Measurements from ENCODE around the gene MYL4.

The MYL4 gene

GRCh38 chr17:47238321-47239010, 29.3 kb downstream of the MYL4 start:
- Histone ChIP-seq H3K36me3 (ENCODE audit: insufficient read depth, low read length) (no peaks in the 10 kb centered on the region), H3K9me3 (ENCODE audit: low read depth, low read length) (no peaks in the 10 kb centered on the region), H3K4me3 (no peak overlapping the region), H3K9ac (ENCODE audit: insufficient read length) (no peak overlapping the region), H3K27ac (no peak overlapping the region)
- DNase-seq (ENCODE audit: low read depth, low spot score), result no peak
- TF ChIP-seq FOXP2 (optimal IDR thresholded peaks at IDR 0.05; ENCODE audit: control extremely low read depth, extremely low read length, insufficient read depth) (no peak), POLR2AphosphoS5 (IDR thresholded peaks at IDR 0.05; ENCODE audit: borderline replicate concordance, low read depth, low read length) (no peak), EZH2 (IDR thresholded peaks at IDR 0.05) (no peak)

GRCh38 chr17:47239619-47239966, 30.4 kb downstream of the MYL4 start:
- Histone ChIP-seq H3K9ac (ENCODE audit: insufficient read length) (no peak overlapping the region), H3K27ac (no peak overlapping the region), H3K9me3 (ENCODE audit: low read depth, low read length) (no peaks in the 10 kb centered on the region), H3K36me3 (ENCODE audit: insufficient read depth, low read length) (no peaks in the 10 kb centered on the region), H3K4me3 (no peak overlapping the region)
- TF ChIP-seq EZH2 (IDR thresholded peaks at IDR 0.05) (no peak), FOXP2 (optimal IDR thresholded peaks at IDR 0.05; ENCODE audit: control extremely low read depth, extremely low read length, insufficient read depth) (no peak), POLR2AphosphoS5 (IDR thresholded peaks at IDR 0.05; ENCODE audit: borderline replicate concordance, low read depth, low read length) (no peak)
- DNase-seq (ENCODE audit: low read depth, low spot score), result no peak

GRCh38 chr17:47239967-47240651, 31.0 kb downstream of the MYL4 start:
- H3K9ac ChIP-seq (ENCODE audit: insufficient read length), result no peak overlapping the region
- TF ChIP-seq POLR2AphosphoS5 (IDR thresholded peaks at IDR 0.05; ENCODE audit: borderline replicate concordance, low read depth, low read length), result no peak
- no peak for TF ChIP-seq FOXP2 (optimal IDR thresholded peaks at IDR 0.05; ENCODE audit: control extremely low read depth, extremely low read length, insufficient read depth)
- TF ChIP-seq EZH2 (IDR thresholded peaks at IDR 0.05), result no peak
- H3K4me3 ChIP-seq, result no peak overlapping the region
- H3K36me3 ChIP-seq (ENCODE audit: insufficient read depth, low read length), result no peaks in the 10 kb centered on the region
- H3K9me3 ChIP-seq (ENCODE audit: low read depth, low read length), result no peaks in the 10 kb centered on the region
- H3K27ac ChIP-seq, result no peak overlapping the region
- DNase-seq (ENCODE audit: low read depth, low spot score), result peak; percentile 55

- Histone ChIP-seq H3K9ac (ENCODE audit: insufficient read length) (no peak overlapping the region), H3K27ac (no peak overlapping the region), H3K4me3 (no peak overlapping the region), H3K9me3 (ENCODE audit: low read depth, low read length) (no peaks in the 10 kb centered on the region), H3K36me3 (ENCODE audit: insufficient read depth, low read length) (no peaks in the 10 kb centered on the region)
- no peak for DNase-seq (ENCODE audit: low read depth, low spot score)
- TF ChIP-seq EZH2 (IDR thresholded peaks at IDR 0.05) (no peak), FOXP2 (optimal IDR thresholded peaks at IDR 0.05; ENCODE audit: control extremely low read depth, extremely low read length, insufficient read depth) (no peak), POLR2AphosphoS5 (IDR thresholded peaks at IDR 0.05; ENCODE audit: borderline replicate concordance, low read depth, low read length) (no peak)
These were observed 31.7 kb downstream of the MYL4 start for GRCh38 chr17:47240806-47241205.

- TF ChIP-seq EZH2 (IDR thresholded peaks at IDR 0.05) (no peak), POLR2AphosphoS5 (IDR thresholded peaks at IDR 0.05; ENCODE audit: borderline replicate concordance, low read depth, low read length) (no peak), FOXP2 (optimal IDR thresholded peaks at IDR 0.05; ENCODE audit: control extremely low read depth, extremely low read length, insufficient read depth) (no peak)
- Histone ChIP-seq H3K36me3 (ENCODE audit: insufficient read depth, low read length) (no peaks in the 10 kb centered on the region), H3K27ac (no peak overlapping the region), H3K9me3 (ENCODE audit: low read depth, low read length) (no peaks in the 10 kb centered on the region), H3K4me3 (no peak overlapping the region), H3K9ac (ENCODE audit: insufficient read length) (no peak overlapping the region)
- DNase-seq (ENCODE audit: low read depth, low spot score), result no peak
These were observed 33.5 kb downstream of the MYL4 start for GRCh38 chr17:47242648-47243047.

GRCh38 chr17:47243737-47244598, 34.8 kb downstream of the MYL4 start:
- no peak for TF ChIP-seq POLR2AphosphoS5 (IDR thresholded peaks at IDR 0.05; ENCODE audit: borderline replicate concordance, low read depth, low read length)
- no peak for TF ChIP-seq FOXP2 (optimal IDR thresholded peaks at IDR 0.05; ENCODE audit: control extremely low read depth, extremely low read length, insufficient read depth)
- no peak for TF ChIP-seq EZH2 (IDR thresholded peaks at IDR 0.05)
- Histone ChIP-seq H3K9me3 (ENCODE audit: low read depth, low read length) (no peaks in the 10 kb centered on the region), H3K4me3 (no peak overlapping the region), H3K36me3 (ENCODE audit: insufficient read depth, low read length) (no peaks in the 10 kb centered on the region), H3K27ac (no peak overlapping the region), H3K9ac (ENCODE audit: insufficient read length) (no peak overlapping the region)
- no peak for DNase-seq (ENCODE audit: low read depth, low spot score)

GRCh38 chr17:47244697-47245096, 35.5 kb downstream of the MYL4 start:
- no peak overlapping the region for H3K27ac ChIP-seq
- no peak for DNase-seq (ENCODE audit: low read depth, low spot score)
- H3K9ac ChIP-seq (ENCODE audit: insufficient read length), result no peak overlapping the region
- TF ChIP-seq EZH2 (IDR thresholded peaks at IDR 0.05), result no peak
- TF ChIP-seq FOXP2 (optimal IDR thresholded peaks at IDR 0.05; ENCODE audit: control extremely low read depth, extremely low read length, insufficient read depth), result no peak
- no peak for TF ChIP-seq POLR2AphosphoS5 (IDR thresholded peaks at IDR 0.05; ENCODE audit: borderline replicate concordance, low read depth, low read length)
- H3K4me3 ChIP-seq, result no peak overlapping the region
- no peaks in the 10 kb centered on the region for H3K36me3 ChIP-seq (ENCODE audit: insufficient read depth, low read length)
- no peaks in the 10 kb centered on the region for H3K9me3 ChIP-seq (ENCODE audit: low read depth, low read length)

GRCh38 chr17:47246120-47246519, 37.0 kb downstream of the MYL4 start:
- no peak for DNase-seq (ENCODE audit: low read depth, low spot score)
- TF ChIP-seq POLR2AphosphoS5 (IDR thresholded peaks at IDR 0.05; ENCODE audit: borderline replicate concordance, low read depth, low read length) (no peak), FOXP2 (optimal IDR thresholded peaks at IDR 0.05; ENCODE audit: control extremely low read depth, extremely low read length, insufficient read depth) (no peak), EZH2 (IDR thresholded peaks at IDR 0.05) (no peak)
- Histone ChIP-seq H3K4me3 (no peak overlapping the region), H3K9me3 (ENCODE audit: low read depth, low read length) (no peaks in the 10 kb centered on the region), H3K9ac (ENCODE audit: insufficient read length) (no peak overlapping the region), H3K36me3 (ENCODE audit: insufficient read depth, low read length) (no peaks in the 10 kb centered on the region), H3K27ac (no peak overlapping the region)
